ENCODE results near the gene ACVRL1. TPM values are rescaled to one million over a fixed set of nuclear protein-coding genes. Genes with fewer than 3 reads are reported as not detected.

Gene ACVRL1
- total and polyA plus RNA-seq, 10 of the 15 experiments (the other 5 are each of a cell fraction or from before 2014, with no cell fraction given), result not detected

DNA sequence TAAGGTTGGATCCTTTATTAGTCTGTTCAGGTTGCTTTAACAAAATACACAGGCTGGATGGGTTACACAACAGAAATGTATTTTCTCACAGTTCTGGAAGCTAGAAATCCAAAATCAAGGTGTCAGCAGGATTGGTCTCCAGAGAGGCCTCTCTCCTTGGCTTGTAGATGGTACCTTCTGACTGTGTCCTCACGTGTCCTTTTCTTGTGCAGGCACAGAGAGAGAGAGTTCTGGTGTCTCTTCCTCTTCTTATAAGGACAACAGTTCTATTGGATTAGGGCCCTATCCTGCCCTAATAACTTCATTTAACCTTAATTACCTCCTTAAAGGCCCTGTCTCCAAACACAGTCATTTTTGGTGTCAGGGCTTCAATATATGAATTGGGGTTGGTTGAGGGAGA is 24.0 kb upstream of the ACVRL1 start (continued):
- TF ChIP-seq, protein P1, sequence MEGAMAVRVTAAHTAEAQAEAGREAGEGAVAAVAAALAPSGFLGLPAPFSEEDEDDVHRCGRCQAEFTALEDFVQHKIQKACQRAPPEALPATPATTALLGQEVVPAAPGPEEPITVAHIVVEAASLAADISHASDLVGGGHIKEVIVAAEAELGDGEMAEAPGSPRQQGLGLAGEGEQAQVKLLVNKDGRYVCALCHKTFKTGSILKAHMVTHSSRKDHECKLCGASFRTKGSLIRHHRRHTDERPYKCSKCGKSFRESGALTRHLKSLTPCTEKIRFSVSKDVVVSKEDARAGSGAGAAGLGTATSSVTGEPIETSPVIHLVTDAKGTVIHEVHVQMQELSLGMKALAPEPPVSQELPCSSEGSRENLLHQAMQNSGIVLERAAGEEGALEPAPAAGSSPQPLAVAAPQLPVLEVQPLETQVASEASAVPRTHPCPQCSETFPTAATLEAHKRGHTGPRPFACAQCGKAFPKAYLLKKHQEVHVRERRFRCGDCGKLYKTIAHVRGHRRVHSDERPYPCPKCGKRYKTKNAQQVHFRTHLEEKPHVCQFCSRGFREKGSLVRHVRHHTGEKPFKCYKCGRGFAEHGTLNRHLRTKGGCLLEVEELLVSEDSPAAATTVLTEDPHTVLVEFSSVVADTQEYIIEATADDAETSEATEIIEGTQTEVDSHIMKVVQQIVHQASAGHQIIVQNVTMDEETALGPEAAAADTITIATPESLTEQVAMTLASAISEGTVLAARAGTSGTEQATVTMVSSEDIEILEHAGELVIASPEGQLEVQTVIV (IDR thresholded peaks at IDR 0.05; ENCODE audit: borderline replicate concordance, partially characterized antibody), result no peak
- TF ChIP-seq TBL1XR1 (IDR thresholded peaks at IDR 0.05; ENCODE audit: low read depth, low read length) (no peak), KLF5 (IDR thresholded peaks at IDR 0.05; ENCODE audit: partially characterized antibody) (no peak), IKZF1 (conservative IDR thresholded peaks at IDR 0.05) (no peak)

DNA sequence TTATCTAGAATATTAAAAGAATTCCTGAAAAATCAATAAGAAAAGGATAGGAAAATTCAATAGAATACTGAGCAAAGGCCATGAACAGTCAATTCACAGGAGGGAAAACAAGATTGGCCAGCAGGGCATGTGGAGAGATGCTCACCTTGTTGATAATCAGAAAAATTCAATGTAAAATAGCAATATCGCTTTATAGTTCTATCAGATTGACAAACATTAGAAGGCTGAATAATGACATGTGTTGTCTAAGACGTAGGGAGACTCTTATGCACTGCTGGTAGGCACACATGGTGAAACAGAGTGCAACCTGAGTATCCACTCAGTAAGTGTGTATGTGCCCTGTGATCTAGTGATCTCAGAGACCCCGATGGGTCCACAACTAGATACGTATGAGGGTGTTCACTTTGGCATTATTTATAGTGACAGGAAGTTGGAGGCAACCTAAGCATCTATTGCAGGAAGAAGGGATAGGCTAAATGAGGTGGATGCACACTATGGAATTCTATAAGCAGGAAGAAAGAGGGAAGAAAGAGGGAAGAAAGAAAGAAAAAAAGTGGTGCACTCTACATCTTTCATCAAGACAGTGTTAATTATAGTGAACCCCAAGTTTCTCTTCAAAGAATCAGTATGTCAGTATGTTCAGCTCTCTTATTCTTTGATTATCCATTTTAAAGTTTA is 23.2 kb upstream of the ACVRL1 start:
- H3K9ac ChIP-seq (ENCODE audit: control insufficient read depth, insufficient read depth, low read length), result no peak overlapping the region
- intact Hi-C loops (cut with micrococcal nuclease; ENCODE audit: unreplicated experiment), result no loop called here
- H3K27ac ChIP-seq (ENCODE audit: control insufficient read depth, insufficient read depth), result no peak overlapping the region
- H2AFZ ChIP-seq (ENCODE audit: control insufficient read depth, low read depth, low read length), result no peak overlapping the region
- H3K36me3 ChIP-seq (ENCODE audit: control insufficient read depth in 2 of 2, insufficient read depth in 2 of 2, low read length in 1 of 2), result no peaks in the 10 kb centered on the region
- in situ Hi-C loops (cut with MboI), result no loop called here
- POLR2A ChIA-PET, result no interaction called here
- no peak overlapping the region for H3K4me2 ChIP-seq (ENCODE audit: control insufficient read depth, insufficient read depth)
- H3K27me3 ChIP-seq (replicated peaks in 1 of 2; ENCODE audit: control insufficient read depth in 2 of 2, insufficient read depth in 2 of 2, low read length in 1 of 2), result no peaks in the 10 kb centered on the region
- CTCF ChIA-PET, result no interaction called here
- H3K4me3 ChIP-seq, result no peak overlapping the region
- no peaks in the 10 kb centered on the region for H3K79me2 ChIP-seq (ENCODE audit: control insufficient read depth, insufficient read depth, low read length)
- no peak for ATAC-seq
- WGBS (ENCODE audit: insufficient coverage, insufficient replicate concordance, low lambda C conversion rate, missing lambda C conversion rate), result 40% methylated on average over 4 of the region's 4 CpGs
- H4K20me1 ChIP-seq (ENCODE audit: control insufficient read depth, insufficient read depth), result no peaks in the 10 kb centered on the region
- FAIRE-seq, result no peak
- RAD21 ChIA-PET (ENCODE audit: unreplicated experiment), result no interaction called here
- no peak for DNase-seq (ENCODE audit: low read depth, low spot score)
- H3K9me3 ChIP-seq (replicated peaks; ENCODE audit: control insufficient read depth, insufficient read depth, low read length), result no peaks in the 10 kb centered on the region; the same call in 2 of the 3 replicates
- BruUV-seq (replicated peaks), result no TSS peak
- SMC1A ChIA-PET (ENCODE audit: uncharacterized antibody, unreplicated experiment), result no interaction called here
- no peaks in the 10 kb centered on the region for H3K4me1 ChIP-seq (ENCODE audit: control insufficient read depth, insufficient read depth, low read length)
- TF ChIP-seq ZNF24 (IDR thresholded peaks at IDR 0.05) (no peak), HCFC1 (IDR thresholded peaks at IDR 0.05; ENCODE audit: low read length) (no peak), NR2C1 (IDR thresholded peaks at IDR 0.05) (no peak), LARP7 (IDR thresholded peaks at IDR 0.05) (no peak), POLR2A (IDR thresholded peaks at IDR 0.05; ENCODE audit: low read depth, low read length) (no peak)
- TF ChIP-seq, protein P2, sequence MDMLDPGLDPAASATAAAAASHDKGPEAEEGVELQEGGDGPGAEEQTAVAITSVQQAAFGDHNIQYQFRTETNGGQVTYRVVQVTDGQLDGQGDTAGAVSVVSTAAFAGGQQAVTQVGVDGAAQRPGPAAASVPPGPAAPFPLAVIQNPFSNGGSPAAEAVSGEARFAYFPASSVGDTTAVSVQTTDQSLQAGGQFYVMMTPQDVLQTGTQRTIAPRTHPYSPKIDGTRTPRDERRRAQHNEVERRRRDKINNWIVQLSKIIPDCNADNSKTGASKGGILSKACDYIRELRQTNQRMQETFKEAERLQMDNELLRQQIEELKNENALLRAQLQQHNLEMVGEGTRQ (IDR thresholded peaks at IDR 0.05; ENCODE audit: borderline replicate concordance, low read depth, low read length), result no peak
- TF ChIP-seq, protein P3, sequence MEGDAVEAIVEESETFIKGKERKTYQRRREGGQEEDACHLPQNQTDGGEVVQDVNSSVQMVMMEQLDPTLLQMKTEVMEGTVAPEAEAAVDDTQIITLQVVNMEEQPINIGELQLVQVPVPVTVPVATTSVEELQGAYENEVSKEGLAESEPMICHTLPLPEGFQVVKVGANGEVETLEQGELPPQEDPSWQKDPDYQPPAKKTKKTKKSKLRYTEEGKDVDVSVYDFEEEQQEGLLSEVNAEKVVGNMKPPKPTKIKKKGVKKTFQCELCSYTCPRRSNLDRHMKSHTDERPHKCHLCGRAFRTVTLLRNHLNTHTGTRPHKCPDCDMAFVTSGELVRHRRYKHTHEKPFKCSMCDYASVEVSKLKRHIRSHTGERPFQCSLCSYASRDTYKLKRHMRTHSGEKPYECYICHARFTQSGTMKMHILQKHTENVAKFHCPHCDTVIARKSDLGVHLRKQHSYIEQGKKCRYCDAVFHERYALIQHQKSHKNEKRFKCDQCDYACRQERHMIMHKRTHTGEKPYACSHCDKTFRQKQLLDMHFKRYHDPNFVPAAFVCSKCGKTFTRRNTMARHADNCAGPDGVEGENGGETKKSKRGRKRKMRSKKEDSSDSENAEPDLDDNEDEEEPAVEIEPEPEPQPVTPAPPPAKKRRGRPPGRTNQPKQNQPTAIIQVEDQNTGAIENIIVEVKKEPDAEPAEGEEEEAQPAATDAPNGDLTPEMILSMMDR (IDR thresholded peaks at IDR 0.05 in 2 of 3, conservative IDR thresholded peaks at IDR 0.05 in 1 of 3; ENCODE audit: control insufficient read depth in 2 of 3, extremely low read depth in 1 of 3, insufficient read depth in 1 of 3, low read depth in 3 of 3, low read length in 3 of 3), result no peak
- TF ChIP-seq, protein P4, sequence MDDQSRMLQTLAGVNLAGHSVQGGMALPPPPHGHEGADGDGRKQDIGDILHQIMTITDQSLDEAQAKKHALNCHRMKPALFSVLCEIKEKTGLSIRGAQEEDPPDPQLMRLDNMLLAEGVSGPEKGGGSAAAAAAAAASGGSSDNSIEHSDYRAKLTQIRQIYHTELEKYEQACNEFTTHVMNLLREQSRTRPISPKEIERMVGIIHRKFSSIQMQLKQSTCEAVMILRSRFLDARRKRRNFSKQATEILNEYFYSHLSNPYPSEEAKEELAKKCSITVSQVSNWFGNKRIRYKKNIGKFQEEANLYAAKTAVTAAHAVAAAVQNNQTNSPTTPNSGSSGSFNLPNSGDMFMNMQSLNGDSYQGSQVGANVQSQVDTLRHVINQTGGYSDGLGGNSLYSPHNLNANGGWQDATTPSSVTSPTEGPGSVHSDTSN (IDR thresholded peaks at IDR 0.05; ENCODE audit: insufficient replicate concordance, low read depth, low read length), result no peak
- TF ChIP-seq, protein P5, sequence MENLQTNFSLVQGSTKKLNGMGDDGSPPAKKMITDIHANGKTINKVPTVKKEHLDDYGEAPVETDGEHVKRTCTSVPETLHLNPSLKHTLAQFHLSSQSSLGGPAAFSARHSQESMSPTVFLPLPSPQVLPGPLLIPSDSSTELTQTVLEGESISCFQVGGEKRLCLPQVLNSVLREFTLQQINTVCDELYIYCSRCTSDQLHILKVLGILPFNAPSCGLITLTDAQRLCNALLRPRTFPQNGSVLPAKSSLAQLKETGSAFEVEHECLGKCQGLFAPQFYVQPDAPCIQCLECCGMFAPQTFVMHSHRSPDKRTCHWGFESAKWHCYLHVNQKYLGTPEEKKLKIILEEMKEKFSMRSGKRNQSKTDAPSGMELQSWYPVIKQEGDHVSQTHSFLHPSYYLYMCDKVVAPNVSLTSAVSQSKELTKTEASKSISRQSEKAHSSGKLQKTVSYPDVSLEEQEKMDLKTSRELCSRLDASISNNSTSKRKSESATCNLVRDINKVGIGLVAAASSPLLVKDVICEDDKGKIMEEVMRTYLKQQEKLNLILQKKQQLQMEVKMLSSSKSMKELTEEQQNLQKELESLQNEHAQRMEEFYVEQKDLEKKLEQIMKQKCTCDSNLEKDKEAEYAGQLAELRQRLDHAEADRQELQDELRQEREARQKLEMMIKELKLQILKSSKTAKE (IDR thresholded peaks at IDR 0.05; ENCODE audit: low read depth, poor library complexity, severe bottlenecking), result no peak

All from GM12878 (cell line).